Dedifferentiated amniotic fluid mesenchymal stem cell (primary cell): Measurements from ENCODE around the gene UVSSA.
"Not testable (repeated sequence)": the region's sequence is repeated elsewhere in the genome, so short reads cannot be mapped to it uniquely, and the experiment has no call there.

ENCODE experiments used
- DNase-seq: peaks from one replicate; pipeline ENCODE4 v3.0.0-alpha.2; 2016; ENCODE audit errors: extremely low spot score

Gene UVSSA

GRCh38 chr4:1377606-1378261, 30.7 kb downstream of the UVSSA start:
- DNase-seq = no peak

DNA sequence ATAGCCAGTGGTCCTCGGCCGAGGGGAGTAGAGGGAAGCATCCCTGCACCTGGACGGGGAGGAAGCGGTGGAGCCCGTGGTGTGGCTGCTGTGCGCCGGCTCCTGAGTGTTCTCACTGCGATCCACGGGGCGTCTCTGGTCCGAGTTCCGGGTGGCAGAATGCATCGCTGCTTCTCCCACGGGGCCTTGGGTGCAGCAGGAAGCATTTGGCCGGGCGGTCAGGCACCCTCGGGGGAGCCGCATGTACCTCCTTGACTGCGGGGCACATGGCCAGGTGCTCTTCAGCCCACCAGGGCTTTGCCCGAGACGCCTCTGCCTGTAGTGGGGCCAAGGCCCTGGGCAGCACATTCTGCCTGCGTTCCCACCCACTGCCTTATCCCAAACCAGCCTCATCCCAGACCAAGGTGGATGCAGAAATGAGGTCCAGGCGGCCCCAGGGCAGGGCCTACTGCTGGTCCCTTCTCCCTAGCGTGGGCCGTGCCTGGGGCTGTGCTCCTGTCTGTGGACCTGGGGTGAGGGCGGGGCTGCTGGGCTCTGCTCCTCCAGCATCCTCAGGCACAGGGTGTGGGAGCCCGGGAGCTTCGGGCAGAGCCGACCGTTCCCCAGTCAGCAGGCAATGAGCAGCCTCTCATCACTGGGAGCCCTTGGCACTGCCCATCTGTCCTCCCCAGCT, 31.7 kb downstream of the UVSSA start:
- DNase-seq = no peak

- no peak for DNase-seq
These were observed 32.4 kb downstream of the UVSSA start for GRCh38 chr4:1379351-1379781.

DNA sequence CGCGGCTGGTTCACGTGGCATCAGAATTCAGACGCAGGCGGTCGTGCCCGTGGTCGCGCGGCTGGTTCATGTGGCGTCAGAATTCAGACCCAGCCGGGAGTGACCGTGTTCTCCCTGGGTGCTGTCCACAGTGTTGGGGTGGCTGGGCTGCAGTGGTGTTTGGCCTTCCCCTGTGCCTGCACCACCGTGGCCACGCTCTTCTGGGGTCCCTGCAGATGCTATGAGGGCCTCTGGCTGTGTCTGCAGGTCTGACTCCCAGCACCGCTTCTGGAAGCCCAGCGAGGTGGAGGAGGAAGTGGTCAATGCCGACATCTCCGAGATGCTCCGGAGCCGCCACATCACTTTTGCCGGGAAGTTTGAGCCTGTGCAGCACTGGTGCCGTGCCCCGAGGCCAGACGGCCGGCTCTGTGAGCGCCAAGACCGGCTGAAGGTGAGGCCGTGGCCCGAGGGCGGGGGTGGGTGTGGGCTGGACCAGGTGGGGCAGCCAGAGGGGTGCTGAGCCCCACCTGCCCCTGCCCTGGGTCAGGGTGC, 32.9 kb downstream of the UVSSA start:
- DNase-seq = no peak

GRCh38 chr4:1380368-1381151, 33.6 kb downstream of the UVSSA start:
- DNase-seq = no peak

DNA sequence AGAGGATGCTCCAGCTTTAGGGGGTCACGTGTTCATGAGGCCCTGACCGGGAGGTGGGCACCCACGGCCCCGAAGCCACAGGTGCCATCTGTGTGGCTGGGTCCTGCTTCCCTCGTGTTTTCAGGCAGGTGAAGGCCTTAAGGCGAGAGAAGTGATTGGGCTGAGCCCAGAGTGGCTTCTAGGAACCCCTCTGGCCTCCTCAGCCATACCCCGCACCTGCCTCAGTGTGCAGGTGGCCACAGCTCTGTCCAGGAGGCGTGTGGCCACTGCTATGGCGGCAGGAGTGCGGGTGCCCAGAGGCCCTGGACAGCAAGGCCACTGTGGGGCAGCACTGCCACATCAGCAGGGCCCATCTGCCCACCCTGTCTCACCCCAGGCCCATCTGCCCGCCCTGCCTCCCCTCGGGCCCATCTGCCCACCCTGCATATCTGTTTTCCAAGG, 34.2 kb downstream of the UVSSA start:
- no peak for DNase-seq

DNA sequence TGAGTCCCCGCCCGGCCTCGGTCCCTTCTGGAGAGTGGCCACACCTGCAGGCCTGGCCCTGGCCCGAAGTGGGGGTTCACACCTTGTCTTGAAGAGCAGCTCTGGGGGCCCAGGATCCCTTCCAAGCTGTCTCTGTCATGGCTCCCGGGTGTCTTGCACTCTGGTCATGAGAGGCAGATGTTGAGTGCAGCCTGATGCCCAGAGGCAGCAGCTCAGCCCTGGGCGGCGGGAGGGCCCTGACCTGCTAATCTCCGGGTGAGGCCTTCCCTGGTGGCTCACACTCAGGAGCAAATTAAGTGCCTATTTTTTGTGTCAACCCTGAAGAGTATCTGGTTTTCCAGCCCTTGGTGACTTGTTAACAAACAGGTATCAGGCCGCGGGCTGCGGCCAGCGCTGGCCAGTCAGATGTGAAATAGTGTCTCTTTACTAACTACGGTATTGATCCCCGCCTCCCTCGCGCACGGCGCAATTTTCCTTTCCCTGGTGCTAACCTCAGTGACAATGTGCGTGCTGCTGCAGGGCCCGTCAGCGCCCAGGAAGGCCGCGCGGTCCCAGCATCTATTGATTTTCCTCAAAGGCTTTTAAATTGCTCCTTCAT, 35.0 kb downstream of the UVSSA start:
- no peak for DNase-seq

DNA sequence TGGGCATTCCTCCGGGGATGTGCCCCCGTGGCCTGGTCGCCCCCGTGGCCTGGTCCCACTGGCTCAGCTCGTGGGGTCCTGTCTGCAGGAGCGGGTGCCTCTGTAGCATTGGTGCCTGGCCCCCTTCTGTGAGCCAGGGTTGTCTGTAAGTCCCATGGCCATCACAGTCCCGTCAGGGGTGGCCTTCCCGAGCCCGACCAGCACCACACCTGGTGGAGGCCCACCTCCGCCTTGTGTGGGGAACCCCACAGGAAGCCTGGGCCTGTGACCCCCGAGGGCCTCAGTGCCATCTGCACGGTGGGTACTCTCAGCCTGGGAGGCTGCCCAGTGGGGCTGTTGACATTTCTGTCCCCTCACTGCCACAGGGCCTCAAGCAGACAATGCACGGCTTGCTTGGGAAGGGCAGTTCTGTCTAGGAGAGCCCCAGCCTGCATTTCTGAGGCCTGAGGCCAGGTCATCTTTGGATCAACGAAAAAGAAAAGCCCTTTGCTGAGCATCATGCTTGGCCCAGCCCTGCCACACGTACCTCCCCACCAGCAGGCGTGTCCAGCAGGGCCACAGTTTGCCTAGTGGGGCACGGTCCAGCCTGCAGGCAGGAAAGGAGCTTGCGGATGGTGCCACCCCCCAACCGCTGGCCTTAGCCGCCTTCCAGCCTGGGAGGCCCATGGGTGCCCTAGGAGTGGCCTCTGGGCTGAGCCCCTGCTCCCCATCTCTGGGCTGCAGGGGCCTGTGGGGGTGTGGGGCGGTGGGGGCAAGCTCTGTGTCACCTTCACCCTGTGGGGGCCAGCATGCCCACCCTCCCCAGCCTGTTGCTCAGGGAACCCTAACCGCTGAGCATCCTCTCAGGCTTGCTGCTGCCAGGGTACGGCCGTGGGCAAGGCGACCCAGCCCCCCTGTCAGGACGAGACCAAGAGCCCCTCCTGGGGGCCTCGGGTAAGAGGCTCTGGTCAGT, 36.0 kb downstream of the UVSSA start:
- no peak for DNase-seq

- DNase-seq = no peak
These were observed 37.0 kb downstream of the UVSSA start for GRCh38 chr4:1383728-1384591.

GRCh38 chr4:1384675-1385372, 37.8 kb downstream of the UVSSA start:
- DNase-seq = no peak

GRCh38 chr4:1385373-1386340, 38.6 kb downstream of the UVSSA start:
- no peak for DNase-seq

- not testable (repeated sequence) for DNase-seq
These were observed 46.4 kb downstream of the UVSSA start for GRCh38 chr4:1393363-1393762.

GRCh38 chr4:1393866-1394265, 46.9 kb downstream of the UVSSA start:
- no peak for DNase-seq

DNA sequence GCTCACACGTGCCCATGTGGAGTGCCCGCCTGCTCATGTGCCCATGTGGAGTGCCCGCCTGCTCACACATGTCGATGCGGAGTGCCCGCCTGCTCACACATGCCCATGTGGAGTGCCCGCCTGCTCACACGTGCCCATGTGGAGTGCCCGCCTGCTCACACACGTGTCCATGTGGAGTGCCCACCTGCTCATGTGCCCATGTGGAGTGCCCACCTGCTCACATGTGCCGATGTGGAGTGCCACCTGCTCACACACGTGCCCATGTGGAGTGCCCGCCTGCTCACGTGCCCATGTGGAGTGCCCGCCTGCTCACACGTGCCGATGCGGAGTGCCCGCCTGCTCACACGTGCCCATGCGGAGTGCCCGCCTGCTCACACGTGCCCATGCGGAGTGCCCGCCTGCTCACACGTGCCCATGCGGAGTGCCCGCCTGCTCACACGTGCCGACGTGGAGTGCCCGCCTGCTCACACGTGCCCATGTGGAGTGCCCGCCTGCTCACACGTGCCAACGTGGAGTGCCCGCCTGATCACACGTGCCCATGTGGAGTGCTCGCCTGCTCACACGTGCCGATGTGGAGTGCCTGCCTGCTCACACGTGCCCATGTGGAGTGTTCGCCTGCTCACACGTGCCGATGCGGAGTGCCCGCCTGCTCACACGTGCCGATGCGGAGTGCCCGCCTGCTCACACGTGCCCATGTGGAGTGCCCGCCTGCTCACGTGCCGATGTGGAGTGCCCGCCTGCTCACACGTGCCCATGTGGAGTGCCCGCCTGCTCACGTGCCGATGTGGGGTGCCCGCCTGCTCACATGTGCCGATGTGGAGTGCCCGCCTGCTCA, 47.8 kb downstream of the UVSSA start:
- not testable (repeated sequence) for DNase-seq

DNA sequence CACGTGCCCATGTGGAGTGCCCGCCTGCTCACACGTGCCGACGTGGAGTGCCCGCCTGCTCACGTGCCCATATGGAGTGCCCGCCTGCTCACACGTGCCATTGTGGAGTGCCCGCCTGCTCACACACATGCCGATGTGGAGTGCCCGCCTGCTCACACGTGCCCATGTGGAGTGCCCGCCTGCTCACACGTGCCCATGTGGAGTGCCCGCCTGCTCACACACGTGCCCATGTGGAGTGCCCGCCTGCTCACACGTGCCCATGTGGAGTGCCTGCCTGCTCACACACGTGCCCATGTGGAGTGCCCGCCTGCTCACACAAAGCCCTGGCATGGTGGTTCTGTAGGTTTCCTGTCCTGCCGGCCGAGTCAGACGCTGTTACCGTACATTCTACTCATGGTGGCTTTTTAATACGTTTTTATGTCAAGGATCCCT, 48.4 kb downstream of the UVSSA start:
- DNase-seq = not testable (repeated sequence)

GRCh38 chr4:1395941-1396805, 49.2 kb downstream of the UVSSA start:
- DNase-seq = no peak
